ENCODE results near the gene RNASE12. TPM values are rescaled to one million over a fixed set of nuclear protein-coding genes. Genes with fewer than 3 reads are reported as not detected.

RNASE12 gene
- total and polyA plus RNA-seq, 9 of the 15 experiments (the other 6 are each of a cell fraction or from before 2014, with no cell fraction given): 0.24 TPM; not detected in 8

DNA sequence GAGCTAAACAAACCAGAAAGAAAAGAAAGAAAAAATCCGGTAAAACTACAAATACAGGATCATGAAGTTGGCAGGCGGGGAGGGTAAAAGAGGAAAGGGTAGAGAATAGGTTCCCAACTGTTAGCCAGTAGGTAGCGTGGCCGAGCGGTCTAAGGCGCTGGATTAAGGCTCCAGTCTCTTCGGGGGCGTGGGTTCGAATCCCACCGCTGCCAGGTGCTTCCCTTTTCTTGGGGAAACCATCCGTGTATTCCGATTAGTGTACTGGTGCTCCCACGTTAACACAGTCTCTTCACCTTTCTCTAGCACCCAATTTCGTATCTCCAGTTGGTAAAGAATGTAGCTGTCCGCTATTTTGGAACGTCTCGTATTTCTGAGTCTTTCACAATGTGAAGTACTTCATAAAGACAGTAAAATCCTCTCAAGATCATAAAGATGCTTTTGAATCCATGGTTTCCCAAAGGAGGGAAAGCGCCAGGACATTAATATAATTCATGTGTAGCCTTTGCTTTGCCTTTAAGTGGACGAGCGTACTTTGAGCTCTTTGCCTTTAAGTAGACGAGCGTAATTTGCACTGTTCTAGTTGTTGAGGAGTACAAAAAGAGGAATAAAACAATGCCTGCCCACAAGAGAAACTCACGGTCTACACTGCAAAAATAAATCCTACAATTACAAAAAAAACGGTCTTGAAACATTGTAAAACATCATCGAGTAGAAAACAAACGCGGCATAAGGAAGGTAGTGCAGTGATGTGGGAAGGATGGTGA, 19.0 kb upstream of the RNASE12 start (continued):
- TF ChIP-seq, protein P1, sequence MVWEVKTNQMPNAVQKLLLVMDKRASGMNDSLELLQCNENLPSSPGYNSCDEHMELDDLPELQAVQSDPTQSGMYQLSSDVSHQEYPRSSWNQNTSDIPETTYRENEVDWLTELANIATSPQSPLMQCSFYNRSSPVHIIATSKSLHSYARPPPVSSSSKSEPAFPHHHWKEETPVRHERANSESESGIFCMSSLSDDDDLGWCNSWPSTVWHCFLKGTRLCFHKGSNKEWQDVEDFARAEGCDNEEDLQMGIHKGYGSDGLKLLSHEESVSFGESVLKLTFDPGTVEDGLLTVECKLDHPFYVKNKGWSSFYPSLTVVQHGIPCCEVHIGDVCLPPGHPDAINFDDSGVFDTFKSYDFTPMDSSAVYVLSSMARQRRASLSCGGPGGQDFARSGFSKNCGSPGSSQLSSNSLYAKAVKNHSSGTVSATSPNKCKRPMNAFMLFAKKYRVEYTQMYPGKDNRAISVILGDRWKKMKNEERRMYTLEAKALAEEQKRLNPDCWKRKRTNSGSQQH (CRISPR knock-in tag; IDR thresholded peaks at IDR 0.05): no peak
- TF ChIP-seq ZBTB7A (IDR thresholded peaks at IDR 0.05; ENCODE audit: borderline replicate concordance, control insufficient read depth, low read depth, low read length) (peak; percentile 76; the same call in 1 of the 2 replicates), RREB1 (CRISPR knock-in tag; IDR thresholded peaks at IDR 0.05) (no peak), NR0B1 (IDR thresholded peaks at IDR 0.05; ENCODE audit: partially characterized antibody) (no peak), PTRF (tag; IDR thresholded peaks at IDR 0.05) (no peak), NELFE (IDR thresholded peaks at IDR 0.05; ENCODE audit: insufficient read depth, insufficient read length) (no peak), MTA1 (IDR thresholded peaks at IDR 0.05; ENCODE audit: borderline replicate concordance) (peak; percentile 64; the same call in 1 of the 2 replicates), HNRNPLL (IDR thresholded peaks at IDR 0.05; ENCODE audit: low read depth, low read length, poor library complexity, severe bottlenecking) (peak; percentile 66), TAF7 (tag; IDR thresholded peaks at IDR 0.05) (no peak), IRF2 (CRISPR knock-in tag; IDR thresholded peaks at IDR 0.05) (no peak), ZNF740 (CRISPR knock-in tag; IDR thresholded peaks at IDR 0.05) (no peak), ZNF740 (tag; IDR thresholded peaks at IDR 0.05) (no peak), TAF1 (IDR thresholded peaks at IDR 0.05; ENCODE audit: control insufficient read depth, extremely low read depth, insufficient read depth, low read length, severe bottlenecking) (no peak), TCF7L2 (IDR thresholded peaks at IDR 0.05; ENCODE audit: low read depth, low read length) (no peak), PRMT5 (CRISPR knock-in tag; IDR thresholded peaks at IDR 0.05) (no peak), ZNF324 (CRISPR knock-in tag; IDR thresholded peaks at IDR 0.05) (no peak), SAP30 (IDR thresholded peaks at IDR 0.05; ENCODE audit: borderline replicate concordance, insufficient read depth, low read depth, low read length, poor library complexity, severe bottlenecking) (no peak)

All from K562 (cell line).